ENCODE data around the gene CELA3B.

CELA3B gene

GRCh38 chr1:21932127-21932526 is 44.7 kb upstream of the CELA3B start:
- DNase-seq = no peak
- peak overlapping the region; percentile 90 for H3K27ac Mint-ChIP-seq
- peaks cover 80% of the 10 kb centered on the region for H3K4me1 Mint-ChIP-seq
- peaks cover 10% of the 10 kb centered on the region for H3K36me3 Mint-ChIP-seq (ENCODE audit: low read depth)
- TF ChIP-seq CTCF (IDR thresholded peaks at IDR 0.05) = no peak
- H3K9me3 Mint-ChIP-seq = no peaks in the 10 kb centered on the region
- peaks cover 2% of the 10 kb centered on the region for H3K27me3 Mint-ChIP-seq (ENCODE audit: low read depth, poor library complexity)
- peak overlapping the region; percentile 24 for H3K4me3 Mint-ChIP-seq

- Mint-ChIP-seq H3K4me3 (peak overlapping the region; percentile 46), H3K4me1 (peaks cover 79% of the 10 kb centered on the region), H3K27me3 (ENCODE audit: low read depth, poor library complexity) (peaks cover 3% of the 10 kb centered on the region), H3K36me3 (ENCODE audit: low read depth) (peaks cover 10% of the 10 kb centered on the region), H3K27ac (peak overlapping the region; percentile 64), H3K9me3 (no peaks in the 10 kb centered on the region)
- no peak for TF ChIP-seq CTCF (IDR thresholded peaks at IDR 0.05)
- no peak for DNase-seq
Measured at GRCh38 chr1:21933397-21934248, 43.2 kb upstream of the CELA3B start.

GRCh38 chr1:21935393-21935804 is 41.4 kb upstream of the CELA3B start:
- peak overlapping the region; percentile 15 for H3K27ac Mint-ChIP-seq
- H3K27me3 Mint-ChIP-seq (ENCODE audit: low read depth, poor library complexity) = peaks cover 8% of the 10 kb centered on the region

GRCh38 chr1:21935891-21936365 is 40.9 kb upstream of the CELA3B start:
- no peak for TF ChIP-seq CTCF (IDR thresholded peaks at IDR 0.05)
- Mint-ChIP-seq H3K4me1 (peaks cover 82% of the 10 kb centered on the region), H3K4me3 (peak overlapping the region; percentile 82), H3K27ac (peak overlapping the region; percentile 15), H3K9me3 (no peaks in the 10 kb centered on the region), H3K27me3 (ENCODE audit: low read depth, poor library complexity) (peaks cover 8% of the 10 kb centered on the region), H3K36me3 (ENCODE audit: low read depth) (no peaks in the 10 kb centered on the region)
- DNase-seq = no peak

More at GRCh38 chr1:21935393-21935804, 41.4 kb upstream of the CELA3B start:
- no peak for TF ChIP-seq CTCF (IDR thresholded peaks at IDR 0.05)
- Mint-ChIP-seq H3K4me1 (peaks cover 85% of the 10 kb centered on the region), H3K9me3 (no peaks in the 10 kb centered on the region), H3K4me3 (peak overlapping the region; percentile 82), H3K36me3 (ENCODE audit: low read depth) (peaks cover 1% of the 10 kb centered on the region)
- DNase-seq = no peak

- Mint-ChIP-seq H3K27me3 (ENCODE audit: low read depth, poor library complexity) (peaks cover 8% of the 10 kb centered on the region), H3K36me3 (ENCODE audit: low read depth) (no peaks in the 10 kb centered on the region), H3K9me3 (no peaks in the 10 kb centered on the region), H3K27ac (no peak overlapping the region), H3K4me1 (peaks cover 84% of the 10 kb centered on the region), H3K4me3 (peak overlapping the region; percentile 82)
- DNase-seq = peak; percentile 43
- TF ChIP-seq CTCF (IDR thresholded peaks at IDR 0.05) = no peak
Measured at GRCh38 chr1:21936366-21937031, 40.3 kb upstream of the CELA3B start.

Measured in nephron progenitor cell (in vitro differentiated cells).